H9 (cell line): Measurements from ENCODE around the gene TRIM49B. TPM values are rescaled to one million over a fixed set of nuclear protein-coding genes. Genes with fewer than 3 reads are reported as not detected.
"Not testable (repeated sequence)": the region's sequence is repeated elsewhere in the genome, so short reads cannot be mapped to it uniquely, and the experiment has no call there.

Experiments
- DNase-seq: peaks from one replicate; pipeline ENCODE4 v3.0.0-alpha.2; 2017
- H2AFZ ChIP-seq: one replicate; pipeline ENCODE4 v1.6.1; 2013; ENCODE audit warnings: mild to moderate bottlenecking, low read length, control low read depth, moderate library complexity
- H2AK5ac ChIP-seq: 2 replicates; pipeline ENCODE4 v1.6.1; 2013; ENCODE audit warnings: low read length, control low read depth, mixed read lengths; ENCODE audit not compliant: insufficient read length
- H2BK120ac ChIP-seq: one replicate; pipeline ENCODE4 v1.6.1; 2013; ENCODE audit warnings: low read depth, mild to moderate bottlenecking, low read length, control low read depth, inconsistent platforms; ENCODE audit not compliant: poor library complexity, severe bottlenecking
- H2BK12ac ChIP-seq: 2 replicates; pipeline ENCODE4 v1.6.1; 2013; ENCODE audit warnings: low read length, control low read depth, mixed read lengths, low read depth; ENCODE audit not compliant: insufficient read length
- H2BK15ac ChIP-seq: 2 replicates; pipeline ENCODE4 v1.6.1; 2013; ENCODE audit warnings: low read depth, low read length, control low read depth
- H2BK20ac ChIP-seq: one replicate; pipeline ENCODE4 v1.6.1; 2013; ENCODE audit warnings: low read depth, mild to moderate bottlenecking, low read length, control low read depth, inconsistent platforms; ENCODE audit not compliant: poor library complexity, severe bottlenecking
- H2BK5ac ChIP-seq: 2 replicates; pipeline ENCODE4 v1.6.1; 2013; ENCODE audit warnings: low read length, control low read depth, mixed read lengths; ENCODE audit not compliant: insufficient read length
- H3K14ac ChIP-seq: 2 replicates; pipeline ENCODE4 v1.6.1; 2013; ENCODE audit warnings: low read length, control low read depth; ENCODE audit not compliant: insufficient read depth
- H3K18ac ChIP-seq: 2 replicates; pipeline ENCODE4 v1.6.1; 2013; ENCODE audit warnings: low read depth, mild to moderate bottlenecking, mixed read lengths, low read length, control low read depth; ENCODE audit not compliant: insufficient read length
- H3K23ac ChIP-seq: 2 replicates; pipeline ENCODE4 v1.6.1; 2013; ENCODE audit warnings: low read length, control low read depth, mixed read lengths, low read depth; ENCODE audit not compliant: insufficient read length
- H3K23me2 ChIP-seq: 2 replicates; pipeline ENCODE4 v1.6.1; 2013; ENCODE audit warnings: low read depth, mild to moderate bottlenecking, mixed read lengths, low read length, control low read depth; ENCODE audit not compliant: insufficient read length, poor library complexity, severe bottlenecking
- H3K27ac ChIP-seq: 2 replicates; pipeline ENCODE4 v1.5.1; 2013; ENCODE audit warnings: low read length, control low read depth, mixed read lengths, low read depth; ENCODE audit not compliant: insufficient read length
- H3K27me3 ChIP-seq: 2 replicates; pipeline ENCODE4 v1.6.1; 2013; ENCODE audit warnings: low read length, control low read depth, inconsistent platforms; ENCODE audit not compliant: insufficient read depth
- H3K4ac ChIP-seq: 2 replicates; pipeline ENCODE4 v1.6.1; 2013; ENCODE audit warnings: low read depth, mild to moderate bottlenecking, control low read depth, inconsistent platforms, low read length, moderate library complexity
- H3K4me1 ChIP-seq: 2 replicates; pipeline ENCODE4 v1.6.1; 2013; ENCODE audit warnings: low read length, control low read depth, inconsistent platforms; ENCODE audit not compliant: insufficient read depth
- H3K4me2 ChIP-seq: 2 replicates; pipeline ENCODE4 v1.6.1; 2013; ENCODE audit warnings: low read length, control low read depth, mixed read lengths; ENCODE audit not compliant: insufficient read length, insufficient read depth
- H3K56ac ChIP-seq: 2 replicates; pipeline ENCODE4 v1.6.1; 2013; ENCODE audit warnings: low read depth, mild to moderate bottlenecking, mixed read lengths, low read length, control low read depth; ENCODE audit not compliant: insufficient read length
- H3K79me1 ChIP-seq: 2 replicates; pipeline ENCODE4 v1.6.1; 2013; ENCODE audit warnings: low read depth, mild to moderate bottlenecking, moderate library complexity, low read length, control low read depth, inconsistent platforms; ENCODE audit not compliant: insufficient read depth, poor library complexity, severe bottlenecking
- H3K79me2 ChIP-seq: 2 replicates; pipeline ENCODE4 v1.6.1; 2013; ENCODE audit warnings: low read length, control low read depth, inconsistent platforms; ENCODE audit not compliant: insufficient read depth
- H3K9ac ChIP-seq: 2 replicates; pipeline ENCODE4 v1.6.1; 2013; ENCODE audit warnings: low read length, control low read depth, mixed read lengths; ENCODE audit not compliant: insufficient read length; ENCODE audit errors: extremely low read depth
- H3K9me3 ChIP-seq: one replicate; pipeline ENCODE4 v1.6.1; 2013; ENCODE audit warnings: low read depth, low read length, inconsistent platforms; ENCODE audit not compliant: control insufficient read depth
- H3T11ph ChIP-seq: one replicate; pipeline ENCODE4 v1.6.1; 2013; ENCODE audit warnings: mild to moderate bottlenecking, low read length, control low read depth, inconsistent platforms
- H4K20me1 ChIP-seq: one replicate; pipeline ENCODE4 v1.6.1; 2013; ENCODE audit not compliant: control insufficient read depth, insufficient read length, insufficient read depth
- H4K5ac ChIP-seq: 2 replicates; pipeline ENCODE4 v1.6.1; 2013; ENCODE audit warnings: low read depth, mild to moderate bottlenecking, mixed read lengths, low read length, control low read depth; ENCODE audit not compliant: insufficient read length
- H4K8ac ChIP-seq: replicated peaks from 2 replicates; pipeline ENCODE4 v1.6.1; 2013; ENCODE audit warnings: low read length, control low read depth, mixed read lengths, low read depth; ENCODE audit not compliant: insufficient read length
- H4K91ac ChIP-seq: 2 replicates; pipeline ENCODE4 v1.6.1; 2013; ENCODE audit warnings: low read depth, mild to moderate bottlenecking, moderate library complexity, mixed read lengths, low read length, control low read depth; ENCODE audit not compliant: insufficient read length
- H3K27ac Mint-ChIP-seq, 3 experiments: 2 replicates in 2 of 3; 3 replicates in 1 of 3; pipeline ENCODE4 v1.8.0; 2020 to 2021; ENCODE audit warnings: mixed read lengths in 3 of 3, mild to moderate bottlenecking in 1 of 3, moderate library complexity in 1 of 3
- H3K27me3 Mint-ChIP-seq: 2 replicates; pipeline ENCODE4 v1.8.0; 2021; ENCODE audit warnings: low read depth, mild to moderate bottlenecking, moderate library complexity, mixed read lengths
- H3K36me3 Mint-ChIP-seq, 3 experiments: 2 replicates in 2 of 3; 3 replicates in 1 of 3; pipeline ENCODE4 v1.8.0; 2020 to 2021; ENCODE audit warnings: low read depth in 3 of 3, mixed read lengths in 3 of 3; ENCODE audit not compliant: insufficient read depth in 1 of 3
- H3K4me1 Mint-ChIP-seq, 2 experiments: 2 replicates each; pipeline ENCODE4 v1.8.0; 2020; ENCODE audit warnings: mixed read lengths in 2 of 2
- H3K4me3 Mint-ChIP-seq, 2 experiments: 2 replicates in 1 of 2; 3 replicates in 1 of 2; pipeline ENCODE4 v1.8.0; 2020 to 2021; ENCODE audit warnings: mild to moderate bottlenecking in 2 of 2, mixed read lengths in 2 of 2, moderate library complexity in 1 of 2
- H3K9me3 Mint-ChIP-seq, 2 experiments: 2 replicates in 1 of 2; 3 replicates in 1 of 2; pipeline ENCODE4 v1.8.0; 2020; ENCODE audit warnings: mild to moderate bottlenecking in 2 of 2, mixed read lengths in 2 of 2, moderate library complexity in 1 of 2
- WGBS: extraction: QIAGEN DNeasy Blood & Tissue Kit; methylation state at CpG from one replicate; pipeline ENCODE4 v1.1.7; 2013; ENCODE audit warnings: missing lambda C conversion rate, low lambda C conversion rate, mixed read lengths; ENCODE audit not compliant: insufficient read length; ENCODE audit errors: extremely low coverage; 5-methylcytosine and 5-hydroxymethylcytosine counted together
- total RNA-seq: library from RNA; stranded (reverse); gene quantifications from 2 replicates; pipeline ENCODE4 v1.2.1, GENCODE V29; 2021

TRIM49B gene
- total RNA-seq, 1 experiment from 2014 or later = not detected

- H3K27me3 ChIP-seq, H2BK5ac ChIP-seq, H2AFZ ChIP-seq, H3K9ac ChIP-seq, H4K8ac ChIP-seq, H3K23ac ChIP-seq, H3K4me1 Mint-ChIP-seq, H3K27ac Mint-ChIP-seq, H3K4me1 ChIP-seq, H3K18ac ChIP-seq, H2AK5ac ChIP-seq, H3K14ac ChIP-seq, H3T11ph ChIP-seq, H3K27ac ChIP-seq, H3K4me2 ChIP-seq, H3K79me1 ChIP-seq, DNase-seq, H4K5ac ChIP-seq, H3K4ac ChIP-seq, H3K23me2 ChIP-seq, H4K91ac ChIP-seq, H3K27me3 Mint-ChIP-seq, H3K4me3 Mint-ChIP-seq, H2BK20ac ChIP-seq, H2BK120ac ChIP-seq, H4K20me1 ChIP-seq, H2BK12ac ChIP-seq, H3K56ac ChIP-seq, H2BK15ac ChIP-seq, H3K79me2 ChIP-seq: not testable (repeated sequence)
- H3K9me3 ChIP-seq = peaks cover 28% of the 10 kb centered on the region
- Mint-ChIP-seq H3K36me3 (peaks cover 0 to 17% (median 2%) of the 10 kb centered on the region in 3 experiments; a peak in 5 of 7 replicates), H3K9me3 (peaks cover 79 to 87% of the 10 kb centered on the region in 2 experiments)
- WGBS = no CpG with 5 or more reads among the region's 5 CpGs
These were observed 30.4 kb downstream of the TRIM49B start, which contains the start of gene TRIM64C for GRCh38 chr11:49059012-49059411. TSS of gene TRIM64C (minus strand) at chr11:49059112. CDS start at chr11:49059112, 0 bp downstream.

- not testable (repeated sequence) for H3K14ac ChIP-seq, H2BK12ac ChIP-seq, H3K23ac ChIP-seq, H2AFZ ChIP-seq, H3T11ph ChIP-seq, H3K23me2 ChIP-seq, H3K4me1 ChIP-seq, H3K9ac ChIP-seq, H3K27ac ChIP-seq, DNase-seq, H2BK120ac ChIP-seq, H3K27ac Mint-ChIP-seq, H2BK20ac ChIP-seq, H3K79me2 ChIP-seq, H3K4me3 Mint-ChIP-seq, H3K79me1 ChIP-seq, H3K27me3 ChIP-seq, H2BK15ac ChIP-seq, H4K20me1 ChIP-seq, H4K5ac ChIP-seq, H3K56ac ChIP-seq, H3K4me1 Mint-ChIP-seq, H3K18ac ChIP-seq, H3K4me2 ChIP-seq, H2BK5ac ChIP-seq, H4K8ac ChIP-seq, H4K91ac ChIP-seq, H3K4ac ChIP-seq, H2AK5ac ChIP-seq, H3K27me3 Mint-ChIP-seq
- H3K9me3 ChIP-seq = peaks cover 56% of the 10 kb centered on the region
- Mint-ChIP-seq H3K36me3 (peaks cover 9 to 29% (median 15%) of the 10 kb centered on the region in 3 experiments; a peak in 6 of 7 replicates), H3K9me3 (peaks cover 90 to 91% of the 10 kb centered on the region in 2 experiments)
- WGBS = no CpG with 5 or more reads among the region's 5 CpGs
These were observed 41.3 kb downstream of the TRIM49B start for GRCh38 chr11:49069897-49070296.
